Muscle layer of colon (tissue), 2 donors: ENCODE data around the gene DCAF10.
"Not testable (repeated sequence)": the region's sequence is repeated elsewhere in the genome, so short reads cannot be mapped to it uniquely, and the experiment has no call there.

Experiments
- H3K27ac ChIP-seq: one replicate; pipeline ENCODE4 v1.7.0; 2013; ENCODE audit warnings: low read depth, mild to moderate bottlenecking, low read length, moderate library complexity
- H3K27me3 ChIP-seq, 2 donors: one replicate each; pipeline ENCODE4 v1.7.0; 2013; ENCODE audit warnings: low read length in 2 of 2, mild to moderate bottlenecking in 2 of 2; ENCODE audit not compliant: insufficient read depth in 2 of 2, control insufficient read depth in 1 of 2
- H3K36me3 ChIP-seq: one replicate; pipeline ENCODE4 v1.7.0; 2013; ENCODE audit warnings: mild to moderate bottlenecking, low read length; ENCODE audit not compliant: insufficient read depth
- H3K4me1 ChIP-seq: one replicate; pipeline ENCODE4 v1.7.0; 2013; ENCODE audit warnings: mild to moderate bottlenecking, low read length; ENCODE audit not compliant: insufficient read depth
- H3K4me3 ChIP-seq, 2 donors: one replicate each; pipeline ENCODE4 v1.7.0; 2013; ENCODE audit warnings: low read length in 2 of 2, low read depth in 1 of 2, mild to moderate bottlenecking in 1 of 2, moderate library complexity in 1 of 2
- H3K9ac ChIP-seq: one replicate; pipeline ENCODE4 v1.7.0; 2013; ENCODE audit warnings: low read length
- H3K9me3 ChIP-seq: one replicate; pipeline ENCODE4 v1.7.0; 2013; ENCODE audit warnings: mild to moderate bottlenecking, low read length
- donor health status: abdominal sarcoma.
- donor health status: Adenocarcinoma of cecum.

Gene DCAF10

DNA sequence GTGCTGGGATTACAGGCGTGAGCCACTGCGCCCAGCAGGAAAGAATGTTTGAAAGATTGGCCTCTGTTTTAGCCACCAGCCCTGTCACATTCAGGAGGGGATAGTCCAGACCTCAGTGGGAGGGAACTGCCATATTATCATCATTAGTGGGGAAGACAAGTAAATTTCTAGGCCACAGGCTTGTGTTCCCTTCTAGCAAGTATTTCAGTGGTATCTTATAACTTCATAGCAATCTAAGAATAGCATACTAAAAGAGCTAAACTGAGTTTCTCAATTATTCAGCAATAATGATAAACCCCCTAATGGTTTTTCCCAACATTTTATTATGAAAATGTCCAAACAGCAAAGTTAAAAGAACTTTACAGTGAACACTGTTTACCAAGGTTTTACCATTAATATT lies 73.4 kb downstream of the DCAF10 start:
- H3K9me3 ChIP-seq: no peaks in the 10 kb centered on the region
- no peaks in the 10 kb centered on the region for H3K27me3 ChIP-seq
- H3K4me3 ChIP-seq: no peak overlapping the region
- no peaks in the 10 kb centered on the region for H3K4me1 ChIP-seq
- no peak overlapping the region for H3K27ac ChIP-seq
- H3K36me3 ChIP-seq: no peaks in the 10 kb centered on the region
- no peak overlapping the region for H3K9ac ChIP-seq

DNA sequence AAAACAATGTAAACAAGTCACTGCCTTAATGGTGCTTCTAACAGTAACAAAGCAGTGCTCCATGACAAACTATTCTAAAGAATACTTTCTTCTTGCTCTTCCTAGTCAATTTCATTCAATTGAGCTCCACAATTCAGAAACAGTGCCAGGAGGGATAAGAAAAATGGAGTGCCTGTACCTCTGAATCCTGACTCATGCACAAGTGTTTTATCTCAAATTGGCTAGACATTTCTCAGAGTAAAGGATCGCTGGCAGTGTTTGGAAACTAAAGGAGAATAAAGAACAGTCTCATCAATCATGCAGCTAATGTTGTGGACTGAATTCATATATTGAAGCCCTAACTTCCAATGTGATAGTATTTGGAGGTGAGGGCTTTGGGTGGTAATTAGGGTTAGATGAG lies 75.8 kb downstream of the DCAF10 start:
- Histone ChIP-seq H3K4me3 (no peak overlapping the region), H3K9me3 (no peaks in the 10 kb centered on the region), H3K36me3 (no peaks in the 10 kb centered on the region), H3K27ac (no peak overlapping the region), H3K9ac (no peak overlapping the region), H3K4me1 (no peaks in the 10 kb centered on the region), H3K27me3 (no peaks in the 10 kb centered on the region)

DNA sequence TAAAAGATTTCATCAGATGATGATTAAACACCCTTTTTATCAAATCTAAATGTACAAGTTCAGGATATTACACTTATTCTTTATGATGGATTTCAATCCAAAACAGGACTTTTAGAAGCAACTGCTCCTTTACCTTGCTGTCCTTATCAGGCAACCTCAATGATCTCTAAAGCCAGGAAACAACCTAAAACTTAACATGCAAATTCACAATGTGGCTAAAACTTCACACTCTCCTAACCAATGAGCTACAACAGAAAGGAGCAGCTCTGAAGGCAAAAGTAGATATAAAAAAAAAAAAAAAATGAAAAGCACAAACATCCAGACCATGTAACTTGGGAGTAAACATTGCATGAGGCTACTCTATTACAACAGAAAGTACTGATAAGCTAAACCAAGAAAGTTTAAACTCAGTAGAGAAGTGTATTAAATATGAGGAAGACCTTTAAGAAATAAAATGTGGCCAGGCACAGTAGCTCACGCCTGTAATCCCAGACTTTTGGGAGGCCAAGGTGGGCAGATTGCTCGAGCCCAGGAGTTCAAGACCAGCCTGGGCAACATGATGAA lies 80.4 kb downstream of the DCAF10 start:
- Histone ChIP-seq H3K4me1 (no peaks in the 10 kb centered on the region), H3K9me3 (no peaks in the 10 kb centered on the region), H3K36me3 (no peaks in the 10 kb centered on the region), H3K4me3 (no peak overlapping the region), H3K9ac (no peak overlapping the region), H3K27me3 (no peaks in the 10 kb centered on the region), H3K27ac (no peak overlapping the region)

DNA sequence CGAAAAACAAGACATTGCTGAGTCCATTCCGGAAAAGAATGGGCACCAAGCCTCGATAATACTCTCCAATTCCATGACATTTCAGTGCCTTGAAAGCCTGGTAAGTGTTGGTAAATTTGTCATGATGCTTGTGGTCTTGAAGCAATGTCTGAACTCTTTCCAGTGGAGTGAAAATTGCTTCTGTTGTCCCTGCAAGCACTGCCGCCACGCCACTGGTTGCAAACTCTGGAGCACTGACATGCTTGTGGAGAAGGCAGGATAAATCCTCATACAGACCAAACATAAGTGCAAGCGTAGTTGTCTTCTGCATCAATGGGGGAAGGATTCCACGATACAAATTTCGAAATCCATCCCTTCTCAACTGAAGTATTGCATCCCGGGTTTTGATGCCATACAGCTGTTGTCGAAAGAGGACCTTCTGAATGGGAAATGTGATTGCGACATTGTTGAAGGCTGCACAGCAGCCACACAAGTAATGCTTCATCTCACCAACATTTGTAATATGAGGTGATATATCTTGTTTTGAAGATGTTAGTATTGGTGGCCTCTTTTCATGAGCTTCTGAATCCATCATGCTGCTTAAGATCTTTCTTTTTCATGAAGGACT lies 87.5 kb downstream of the DCAF10 start:
- not testable (repeated sequence) for H3K4me1 ChIP-seq, H3K9ac ChIP-seq, H3K27ac ChIP-seq, H3K27me3 ChIP-seq, H3K36me3 ChIP-seq, H3K4me3 ChIP-seq, H3K9me3 ChIP-seq

DNA sequence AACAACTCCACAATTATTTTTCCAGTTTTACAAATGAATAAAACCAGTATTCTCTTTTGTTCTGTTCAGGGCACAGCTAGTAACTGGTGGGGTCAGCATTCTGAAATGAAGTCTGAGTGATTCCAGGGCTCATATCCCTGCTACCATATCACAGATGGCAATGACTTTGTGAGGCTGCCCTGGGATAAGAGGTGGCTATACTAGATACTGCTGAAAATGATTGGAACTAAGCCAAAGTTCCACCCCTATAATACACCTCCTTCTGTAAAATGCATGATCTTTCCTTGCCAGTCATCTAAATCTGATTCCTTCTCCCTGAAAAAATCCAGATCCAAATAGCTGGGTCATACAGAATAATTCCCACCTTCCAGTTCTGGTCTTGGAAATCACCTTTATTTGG lies 88.9 kb downstream of the DCAF10 start:
- Histone ChIP-seq H3K4me1 (no peaks in the 10 kb centered on the region), H3K27me3 (no peaks in the 10 kb centered on the region), H3K27ac (no peak overlapping the region), H3K36me3 (peaks cover 20% of the 10 kb centered on the region), H3K9ac (no peak overlapping the region), H3K4me3 (no peak overlapping the region), H3K9me3 (no peaks in the 10 kb centered on the region)

DNA sequence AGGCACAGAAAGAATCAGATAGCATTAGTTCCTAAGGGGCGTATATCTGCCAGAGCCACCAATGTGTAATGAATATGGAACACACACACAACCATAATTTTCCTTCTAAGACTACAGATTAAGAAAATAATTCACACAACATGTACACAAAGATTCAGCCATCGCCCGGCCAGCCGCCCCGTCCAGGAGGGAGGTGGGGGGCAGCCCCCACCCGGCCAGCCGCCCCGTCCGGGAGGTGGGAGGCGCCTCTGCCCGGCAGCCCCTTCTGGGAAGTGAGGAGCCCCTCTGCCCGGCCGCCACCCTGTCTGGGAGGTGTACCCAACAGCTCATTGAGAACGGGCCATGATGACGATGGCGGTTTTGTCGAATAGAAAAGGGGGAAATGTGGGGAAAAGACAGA lies 90.4 kb downstream of the DCAF10 start:
- H3K4me1 ChIP-seq, H3K27ac ChIP-seq, H3K9ac ChIP-seq, H3K27me3 ChIP-seq, H3K4me3 ChIP-seq, H3K9me3 ChIP-seq: not testable (repeated sequence)
- H3K36me3 ChIP-seq: peaks cover 32% of the 10 kb centered on the region

- Histone ChIP-seq H3K27ac (no peak overlapping the region), H3K4me3 (no peak overlapping the region), H3K9me3 (no peaks in the 10 kb centered on the region), H3K4me1 (no peaks in the 10 kb centered on the region), H3K27me3 (no peaks in the 10 kb centered on the region), H3K9ac (no peak overlapping the region), H3K36me3 (peaks cover 40% of the 10 kb centered on the region)
These were observed 91.5 kb downstream of the DCAF10 start for GRCh38 chr9:37892063-37892462.

DNA sequence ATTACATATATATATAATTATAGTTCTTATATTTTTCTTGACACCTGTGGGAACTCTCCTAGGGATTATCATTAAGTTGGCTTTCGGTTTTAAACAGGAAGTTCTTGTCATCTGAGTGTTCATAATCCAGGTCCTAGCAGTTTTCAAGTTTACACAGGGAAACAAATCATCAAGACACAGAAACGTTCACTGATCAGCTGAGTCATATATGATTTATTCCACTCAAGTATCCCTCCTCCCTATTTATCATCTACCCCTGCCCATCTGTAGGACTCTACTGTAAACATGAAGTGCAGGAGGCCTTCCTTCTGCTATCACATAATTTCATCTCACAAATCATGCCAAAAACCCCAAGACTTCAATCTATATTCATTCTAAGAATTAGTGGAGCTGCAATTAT lies 97.1 kb downstream of the DCAF10 start:
- peaks cover 36% of the 10 kb centered on the region for H3K36me3 ChIP-seq

GRCh38 chr9:37899041-37899440 lies 98.4 kb downstream of the DCAF10 start:
- Histone ChIP-seq H3K4me3 (no peak overlapping the region), H3K36me3 (peaks cover 28% of the 10 kb centered on the region), H3K27ac (no peak overlapping the region), H3K9me3 (no peaks in the 10 kb centered on the region), H3K27me3 (no peaks in the 10 kb centered on the region), H3K4me1 (peaks cover 16% of the 10 kb centered on the region), H3K9ac (no peak overlapping the region)

More for the DNA sequence above, 97.1 kb downstream of the DCAF10 start:
- H3K27ac ChIP-seq: no peak overlapping the region
- no peak overlapping the region for H3K9ac ChIP-seq
- H3K4me3 ChIP-seq: no peak overlapping the region
- no peaks in the 10 kb centered on the region for H3K9me3 ChIP-seq
- peaks cover 9% of the 10 kb centered on the region for H3K4me1 ChIP-seq
- no peaks in the 10 kb centered on the region for H3K27me3 ChIP-seq

DNA sequence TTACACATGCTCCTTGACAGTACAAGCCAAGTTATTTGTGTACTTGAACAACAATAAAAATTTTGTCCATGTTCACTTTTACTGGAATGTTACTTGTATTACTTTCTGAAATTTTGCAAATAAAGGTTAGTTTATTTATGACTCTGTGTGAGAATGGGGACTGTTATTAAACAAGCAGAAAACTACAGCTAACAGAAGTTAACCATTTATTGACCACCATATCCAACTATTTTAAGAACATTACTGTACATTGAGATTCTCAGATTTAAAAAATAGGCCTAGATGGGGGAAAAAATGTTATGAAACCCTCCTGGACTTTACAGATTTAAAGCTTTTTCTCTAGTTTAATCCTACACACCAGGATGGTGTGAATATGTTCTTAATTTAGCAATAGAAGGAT lies 101.5 kb downstream of the DCAF10 start:
- no peak overlapping the region for H3K9ac ChIP-seq
- H3K27me3 ChIP-seq: no peaks in the 10 kb centered on the region
- H3K36me3 ChIP-seq: peaks cover 5% of the 10 kb centered on the region
- H3K4me3 ChIP-seq: no peak overlapping the region
- H3K27ac ChIP-seq: no peak overlapping the region
- no peaks in the 10 kb centered on the region for H3K9me3 ChIP-seq
- peaks cover 23% of the 10 kb centered on the region for H3K4me1 ChIP-seq

DNA sequence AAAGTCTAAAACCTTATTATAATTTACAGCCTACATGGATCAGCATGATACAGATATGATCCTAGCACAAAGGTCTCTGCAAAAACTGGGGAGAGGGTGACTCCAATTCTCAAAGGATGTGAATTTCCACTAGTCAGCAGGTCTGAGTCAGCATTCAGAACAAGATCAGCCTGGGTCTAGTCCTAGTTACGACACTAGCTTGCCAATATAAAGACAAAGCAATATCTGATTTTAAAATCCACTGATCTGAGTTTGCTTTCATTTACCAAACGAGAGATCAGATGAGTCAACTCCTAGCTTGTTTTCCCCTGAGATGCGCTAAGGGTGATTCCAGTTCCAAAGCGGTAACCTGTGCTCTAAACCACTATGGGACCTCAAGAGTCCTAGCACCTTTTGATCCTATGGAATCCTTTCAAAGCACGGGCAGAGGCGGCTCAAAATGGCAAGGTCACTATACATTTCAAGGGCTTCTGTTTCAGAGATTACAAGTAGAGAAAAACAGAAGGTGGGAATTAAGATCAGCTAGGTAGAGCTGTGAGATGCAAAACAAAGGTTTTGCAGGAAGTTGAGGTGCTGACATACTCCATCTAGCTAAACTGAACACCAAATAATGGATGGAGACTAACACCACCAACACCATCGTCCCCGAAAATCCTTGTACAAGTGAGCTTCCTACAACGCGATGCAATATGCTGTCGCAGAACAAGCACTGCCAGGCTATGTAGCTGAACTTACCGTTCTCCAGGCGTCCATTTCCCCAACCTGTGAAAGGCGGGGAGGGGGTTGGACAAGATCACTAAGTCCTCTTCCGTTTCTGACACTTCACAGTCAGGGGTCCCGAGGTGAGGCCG lies 102.4 kb downstream of the DCAF10 start:
- no peaks in the 10 kb centered on the region for H3K27me3 ChIP-seq
- H3K9me3 ChIP-seq: no peaks in the 10 kb centered on the region
- peaks cover 5% of the 10 kb centered on the region for H3K36me3 ChIP-seq
- H3K27ac ChIP-seq: peak overlapping the region; percentile 90
- peak overlapping the region; percentile 82 to 94 for H3K4me3 ChIP-seq
- peaks cover 23% of the 10 kb centered on the region for H3K4me1 ChIP-seq
- H3K9ac ChIP-seq: peak overlapping the region; percentile 55
